NCI-H2107 treated with DMSO at 0.1 percent for 48 hours (cell line): Measurements from ENCODE around the gene FHDC1.
"Not testable (repeated sequence)": the region's sequence is repeated elsewhere in the genome, so short reads cannot be mapped to it uniquely, and the experiment has no call there.

ENCODE experiments used
- DNase-seq: peaks from one replicate; lab custom pipeline; 2025; ENCODE audit not compliant: unreplicated experiment; lab: John Stamatoyannopoulos, UW

Gene FHDC1, protein sequence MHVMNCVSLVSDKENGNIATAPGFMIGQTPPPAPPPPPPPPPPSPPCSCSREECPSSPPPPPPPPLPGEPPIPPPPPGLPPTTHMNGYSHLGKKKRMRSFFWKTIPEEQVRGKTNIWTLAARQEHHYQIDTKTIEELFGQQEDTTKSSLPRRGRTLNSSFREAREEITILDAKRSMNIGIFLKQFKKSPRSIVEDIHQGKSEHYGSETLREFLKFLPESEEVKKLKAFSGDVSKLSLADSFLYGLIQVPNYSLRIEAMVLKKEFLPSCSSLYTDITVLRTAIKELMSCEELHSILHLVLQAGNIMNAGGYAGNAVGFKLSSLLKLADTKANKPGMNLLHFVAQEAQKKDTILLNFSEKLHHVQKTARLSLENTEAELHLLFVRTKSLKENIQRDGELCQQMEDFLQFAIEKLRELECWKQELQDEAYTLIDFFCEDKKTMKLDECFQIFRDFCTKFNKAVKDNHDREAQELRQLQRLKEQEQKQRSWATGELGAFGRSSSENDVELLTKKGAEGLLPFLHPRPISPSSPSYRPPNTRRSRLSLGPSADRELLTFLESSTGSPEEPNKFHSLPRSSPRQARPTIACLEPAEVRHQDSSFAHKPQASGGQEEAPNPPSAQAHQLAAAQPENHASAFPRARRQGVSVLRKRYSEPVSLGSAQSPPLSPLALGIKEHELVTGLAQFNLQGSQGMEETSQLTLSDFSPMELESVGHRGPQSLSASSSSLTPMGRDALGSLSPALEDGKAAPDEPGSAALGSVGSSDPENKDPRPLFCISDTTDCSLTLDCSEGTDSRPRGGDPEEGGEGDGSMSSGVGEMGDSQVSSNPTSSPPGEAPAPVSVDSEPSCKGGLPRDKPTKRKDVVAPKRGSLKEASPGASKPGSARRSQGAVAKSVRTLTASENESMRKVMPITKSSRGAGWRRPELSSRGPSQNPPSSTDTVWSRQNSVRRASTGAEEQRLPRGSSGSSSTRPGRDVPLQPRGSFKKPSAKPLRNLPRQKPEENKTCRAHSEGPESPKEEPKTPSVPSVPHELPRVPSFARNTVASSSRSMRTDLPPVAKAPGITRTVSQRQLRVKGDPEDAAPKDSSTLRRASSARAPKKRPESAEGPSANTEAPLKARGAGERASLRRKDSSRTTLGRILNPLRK

DNA sequence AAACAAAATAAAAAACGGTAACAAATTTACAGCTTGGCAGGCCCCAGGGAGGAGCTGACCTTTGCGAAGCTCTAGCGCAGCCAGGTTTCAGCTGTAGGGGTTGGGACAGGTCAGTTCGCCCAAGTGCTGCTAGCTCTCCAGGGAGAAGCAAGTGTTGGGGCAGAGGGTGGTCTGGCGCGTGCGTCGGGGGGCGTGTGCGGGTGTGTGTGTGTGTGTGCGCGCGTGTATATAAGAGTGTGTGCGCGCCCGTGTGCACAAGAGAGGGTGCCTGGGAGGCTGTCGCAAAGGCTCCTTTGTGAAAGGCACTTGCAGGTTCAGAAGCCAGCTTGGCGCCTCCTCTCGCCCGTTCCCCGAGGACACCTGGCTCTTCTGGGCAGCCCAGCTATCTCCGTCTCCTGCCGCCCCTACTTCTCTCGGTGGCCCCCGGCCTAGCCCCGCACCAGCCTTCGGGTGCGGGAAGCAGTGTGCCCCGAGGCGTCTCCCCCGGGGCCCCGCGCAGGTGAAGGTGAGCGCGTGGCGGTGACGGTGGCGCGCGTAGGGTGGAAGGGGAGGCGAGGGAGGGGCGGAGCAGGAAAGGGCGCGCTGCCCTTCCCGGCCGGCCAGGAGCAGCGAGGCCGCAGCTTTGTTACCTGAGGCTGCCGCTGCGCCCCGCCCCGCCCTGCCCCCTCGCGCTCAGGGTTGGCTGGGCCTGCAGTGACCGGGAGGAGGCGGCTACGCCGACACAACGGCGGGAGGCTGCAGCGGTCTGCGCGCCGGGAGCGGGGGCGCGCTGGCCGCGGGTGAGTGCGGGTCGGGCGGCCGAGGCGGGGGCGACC is at the start of gene FHDC1:
FHDC1 (plus strand) TSS at position 693 of the 815 bp plus-strand sequence. CDS start 6,735 bp downstream, outside the sequence.
- DNase-seq = peak; percentile 37

- DNase-seq = no peak
Observed at GRCh38 chr4:152887981-152888380, 48.1 kb upstream of the FHDC1 start.

- DNase-seq = no peak
Observed at GRCh38 chr4:152892974-152893373, 43.1 kb upstream of the FHDC1 start.

GRCh38 chr4:152894673-152895072 is 41.5 kb upstream of the FHDC1 start:
- DNase-seq = no peak

DNA sequence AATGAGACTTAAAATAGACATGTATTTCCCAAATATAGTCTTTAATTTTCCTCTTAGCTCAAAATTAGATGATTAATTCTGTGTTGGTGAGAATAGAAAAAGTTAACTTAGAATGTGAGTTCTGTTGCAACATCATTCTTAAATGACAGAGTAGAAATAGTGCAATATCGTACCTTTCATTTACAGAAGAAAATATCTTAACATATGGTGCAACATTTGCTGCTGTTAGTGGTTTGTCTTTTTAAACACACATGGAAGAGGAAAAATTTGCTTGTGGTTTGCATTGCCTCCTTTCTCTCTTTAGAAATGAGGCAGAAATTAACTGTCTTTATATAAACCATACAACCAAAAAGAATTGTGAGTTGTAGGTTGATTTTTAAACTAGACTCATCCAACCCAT is 39.3 kb upstream of the FHDC1 start:
- DNase-seq = no peak

GRCh38 chr4:152898133-152898532 is 38.0 kb upstream of the FHDC1 start:
- DNase-seq = not testable (repeated sequence)

DNA sequence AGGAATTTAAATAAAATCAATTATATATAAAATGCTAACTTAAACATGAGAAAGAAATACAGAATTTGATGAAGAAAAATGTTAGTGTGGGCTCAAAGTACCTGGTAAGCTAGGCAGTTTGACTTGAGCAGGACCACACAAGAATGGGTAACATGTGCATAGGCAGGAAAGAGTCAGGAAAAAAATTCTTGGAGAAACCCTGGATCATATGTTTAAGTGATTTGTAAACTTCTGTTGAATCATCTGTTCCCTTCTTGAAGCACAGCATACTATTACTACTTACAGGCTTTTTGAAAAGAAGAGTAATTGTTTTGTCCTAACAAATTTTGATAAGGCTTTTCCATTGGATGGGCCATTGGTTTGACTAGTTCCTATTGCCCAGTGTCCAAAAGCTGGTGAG is 37.5 kb upstream of the FHDC1 start:
- DNase-seq = no peak

DNA sequence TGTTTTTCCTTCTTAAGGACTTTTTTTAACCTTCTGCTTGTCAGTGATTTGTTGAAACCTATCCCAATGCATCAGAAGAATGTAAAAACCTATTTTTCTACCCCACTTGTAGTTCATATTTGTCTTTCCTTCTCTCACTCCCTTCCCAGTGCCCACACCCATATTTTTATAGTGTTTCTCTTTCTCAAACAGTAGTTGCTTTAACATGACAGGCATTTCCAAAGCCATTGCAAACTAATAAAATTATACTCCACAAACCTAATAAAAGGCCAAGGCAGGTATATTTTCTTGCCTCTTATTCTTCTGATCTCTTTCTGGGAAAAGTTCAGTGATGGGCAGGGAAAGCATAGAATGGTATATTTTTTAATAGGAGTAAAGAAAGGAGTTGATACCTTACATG is 35.7 kb upstream of the FHDC1 start:
- DNase-seq = no peak

DNA sequence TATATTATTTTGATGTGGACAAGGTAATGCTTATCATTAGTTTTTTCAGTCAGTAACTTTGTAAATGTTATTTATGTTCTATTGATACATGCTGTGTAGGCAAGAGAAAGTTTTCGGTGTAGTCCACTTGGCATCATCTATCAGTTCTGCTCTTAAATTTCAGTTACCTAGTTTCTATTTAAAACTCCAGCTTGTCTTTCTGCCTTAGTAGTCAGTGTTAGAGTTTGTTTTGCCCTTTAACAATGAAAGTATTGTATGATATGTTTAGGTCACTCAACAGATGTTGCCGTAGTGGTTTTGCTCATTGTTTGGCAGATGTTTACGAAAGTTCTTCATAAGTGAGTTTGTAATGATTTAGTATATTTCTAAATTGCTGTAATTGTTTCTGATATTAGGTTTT is 34.9 kb upstream of the FHDC1 start:
- no peak for DNase-seq

DNA sequence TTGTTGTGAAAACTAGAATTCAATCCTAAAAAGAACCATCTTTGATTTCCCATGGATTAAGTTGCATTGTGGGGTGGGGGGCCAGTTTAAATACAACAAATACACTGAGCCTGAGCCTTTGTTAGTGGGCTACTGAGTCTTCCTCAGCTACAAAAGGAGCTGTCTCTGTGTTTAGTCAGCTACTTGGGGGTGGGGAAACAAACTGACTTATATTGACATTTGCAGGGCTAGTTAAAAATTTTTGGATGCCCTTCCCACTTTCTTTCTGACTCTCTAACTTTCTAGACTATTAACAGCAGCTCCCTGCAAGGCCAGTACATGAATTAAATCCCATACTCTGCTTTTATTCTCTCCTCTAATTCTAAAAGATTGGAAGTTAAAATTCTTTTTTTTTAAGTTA is 32.5 kb upstream of the FHDC1 start:
- no peak for DNase-seq

DNA sequence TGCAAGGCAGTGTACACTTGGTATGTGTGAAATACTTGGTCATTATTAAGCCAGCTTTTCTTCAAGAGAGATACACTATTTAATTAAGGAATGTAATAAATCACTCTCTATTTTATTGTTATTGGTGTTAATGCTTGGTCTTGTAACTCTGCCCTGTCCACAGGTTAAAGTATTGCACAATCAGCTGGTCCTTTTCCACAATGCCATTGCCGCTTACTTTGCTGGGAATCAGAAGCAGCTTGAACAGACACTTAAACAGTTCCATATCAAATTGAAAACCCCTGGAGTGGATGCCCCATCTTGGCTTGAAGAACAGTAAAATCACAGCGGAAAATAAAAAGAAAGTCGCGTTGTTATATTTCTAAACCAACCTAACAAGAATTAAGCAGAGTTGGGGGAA is 26.2 kb upstream of the FHDC1 start:
- DNase-seq = no peak

- no peak for DNase-seq
Observed at GRCh38 chr4:152910521-152910920, 25.6 kb upstream of the FHDC1 start.

DNA sequence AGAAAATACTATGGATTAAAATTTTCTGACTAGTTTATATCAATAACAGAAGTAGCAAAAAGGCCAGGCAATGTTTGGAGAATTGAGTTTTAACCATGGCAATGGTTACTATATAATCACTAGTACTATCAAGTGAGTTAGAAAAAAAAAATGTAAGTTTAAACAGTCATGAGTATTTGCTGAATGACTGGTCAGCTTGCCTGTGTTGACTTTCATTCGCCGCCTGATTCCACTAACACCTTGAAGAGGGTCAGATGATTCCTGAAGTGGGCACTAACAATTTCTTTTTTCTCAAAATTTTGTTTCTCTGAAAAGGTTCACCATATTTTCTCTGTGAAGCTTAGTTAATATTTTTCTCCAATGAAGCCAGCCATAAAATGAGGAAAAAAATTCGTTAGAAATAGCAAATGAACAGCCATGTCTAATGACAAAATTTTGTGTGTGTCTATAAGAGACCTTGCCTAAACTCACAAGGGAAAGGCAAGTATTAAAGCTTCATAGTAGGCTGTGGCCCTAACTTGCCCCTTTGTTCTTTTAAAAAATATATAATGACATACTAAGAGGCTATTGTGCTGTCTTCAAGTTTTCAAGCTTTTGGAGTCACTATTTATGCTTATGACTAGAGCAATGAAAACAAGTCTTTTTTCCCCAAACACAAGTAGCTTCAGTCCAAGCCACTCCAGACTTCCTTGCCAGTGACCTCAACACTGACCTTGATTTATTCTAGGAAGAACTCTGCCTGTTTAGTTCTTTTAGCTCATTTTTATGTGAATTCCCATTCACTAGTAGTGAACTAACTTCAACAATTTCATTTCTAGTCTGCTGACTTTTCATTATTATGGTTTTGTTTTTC is 18.4 kb upstream of the FHDC1 start:
- DNase-seq = no peak

DNA sequence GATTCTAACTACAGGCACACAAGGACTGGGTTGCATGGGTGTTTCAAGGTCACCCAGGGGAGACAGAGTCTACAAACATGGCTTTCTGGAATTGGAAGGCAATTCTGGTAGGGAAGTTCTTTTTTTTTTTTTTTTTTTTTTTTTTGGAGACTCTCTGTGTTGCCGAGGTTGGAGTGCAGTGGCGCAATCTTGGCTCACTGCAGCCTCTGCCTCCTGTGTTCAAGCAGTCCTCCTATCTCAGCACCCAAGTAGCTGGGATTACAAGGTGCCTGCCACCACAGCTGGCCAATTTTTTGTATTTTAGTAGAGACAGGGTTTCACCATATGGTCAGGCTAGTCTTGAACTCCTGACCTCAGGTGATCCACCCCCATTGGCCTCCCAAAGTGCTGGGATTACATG is 16.3 kb upstream of the FHDC1 start:
- no peak for DNase-seq

DNA sequence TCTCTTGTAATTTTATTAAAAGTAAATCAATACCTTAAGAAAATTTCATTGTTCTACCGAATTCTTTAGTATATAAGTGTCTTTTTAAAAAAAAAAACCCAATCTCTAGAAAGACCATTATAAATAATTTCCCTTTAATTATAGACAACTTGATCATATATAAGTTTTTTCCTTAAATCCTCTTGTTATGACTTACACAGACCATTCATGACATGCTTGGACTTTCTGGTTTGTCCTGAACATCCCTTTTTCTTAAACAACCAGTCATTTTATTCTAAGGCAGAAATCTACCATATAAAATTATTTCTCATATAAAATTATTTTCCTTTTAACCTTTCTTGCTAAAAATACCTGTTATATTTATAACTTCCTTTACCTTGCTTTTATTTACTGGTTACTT is 15.4 kb upstream of the FHDC1 start:
- no peak for DNase-seq

DNA sequence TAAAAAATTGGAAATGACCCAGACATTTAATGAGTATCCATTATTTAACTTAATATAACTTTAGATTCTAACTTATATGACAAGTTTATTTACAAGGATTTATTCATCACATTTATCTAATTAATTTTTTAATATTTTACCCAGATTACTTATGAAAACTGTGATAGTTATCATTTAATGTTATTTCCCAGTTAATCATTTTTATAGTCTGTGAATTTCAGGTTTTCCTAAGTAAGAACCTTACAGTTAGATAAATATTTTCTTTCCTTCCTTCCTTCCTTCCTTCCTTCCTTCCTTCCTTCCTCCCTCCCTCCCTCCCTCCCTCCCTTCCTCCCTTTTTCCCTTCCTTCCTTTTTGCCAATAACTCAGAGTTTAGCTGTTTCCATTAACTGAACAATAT is 14.8 kb upstream of the FHDC1 start:
- no peak for DNase-seq

DNA sequence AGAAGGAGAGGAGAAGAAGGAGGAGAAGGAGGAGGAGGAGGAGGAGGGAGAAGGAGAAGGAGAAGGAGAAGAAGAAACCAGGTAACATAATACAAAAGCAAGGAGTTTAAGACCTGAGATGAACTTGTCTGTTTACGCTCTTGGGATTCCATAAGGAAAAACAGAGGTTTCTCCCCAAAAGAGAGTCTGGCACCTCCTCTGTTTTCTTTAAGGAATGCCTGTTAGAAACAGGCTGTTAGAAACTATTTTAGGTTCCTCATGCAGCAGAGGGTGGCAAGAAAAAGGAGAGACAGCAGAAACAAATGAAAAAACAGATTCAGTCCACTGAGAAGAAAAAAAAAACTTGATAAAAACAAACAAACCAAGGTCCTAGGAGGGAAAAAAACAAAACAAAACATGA is 10.3 kb upstream of the FHDC1 start:
- DNase-seq = no peak

- no peak for DNase-seq
Observed at GRCh38 chr4:152926959-152927358, 9.2 kb upstream of the FHDC1 start.

- no peak for DNase-seq
Observed at GRCh38 chr4:152927737-152928136, 8.4 kb upstream of the FHDC1 start.

DNA sequence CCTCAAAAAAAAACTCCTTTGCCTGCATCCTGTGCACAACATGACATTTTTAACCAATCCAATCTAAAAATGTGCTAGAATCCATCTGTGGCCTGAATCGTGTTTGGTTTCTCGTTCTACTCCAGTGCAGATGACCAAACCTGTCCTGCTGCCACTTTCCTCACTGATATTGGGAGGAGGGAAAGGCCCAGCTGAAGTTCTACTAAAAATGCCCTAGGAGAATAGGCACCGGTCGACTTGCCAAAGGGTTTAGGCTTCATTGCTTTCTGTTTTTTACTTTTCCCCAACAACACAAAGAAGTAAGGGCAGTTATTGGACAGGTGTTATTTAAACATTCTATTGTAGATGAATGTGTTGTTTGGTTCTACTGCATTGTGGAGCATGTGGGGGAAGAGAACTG is 7.8 kb upstream of the FHDC1 start:
- no peak for DNase-seq
